ENCODE measurements around the gene TDP1. TPM values are rescaled to one million over a fixed set of nuclear protein-coding genes. Genes with fewer than 3 reads are reported as not detected.

The TDP1 gene
- total RNA-seq, 2 experiments from 2014 or later = 65.9 to 75.3 TPM

GRCh38 chr14:90045616-90046015, 89.9 kb downstream of the TDP1 start:
- POLR2A ChIA-PET = no interaction called here
- Histone ChIP-seq H3K9me2 (ENCODE audit: insufficient read depth, low read length) (no peaks in the 10 kb centered on the region), H3K9me3 (ENCODE audit: low read length) (no peaks in the 10 kb centered on the region), H3K4me1 (ENCODE audit: insufficient read depth, low read length, poor library complexity, severe bottlenecking) (no peaks in the 10 kb centered on the region), H3K36me3 (ENCODE audit: insufficient read depth, low read length) (peaks cover 39% of the 10 kb centered on the region; the same call in 1 of the 2 replicates), H3K27ac (ENCODE audit: low read depth, low read length, poor library complexity, severe bottlenecking) (no peak overlapping the region), H3K4me2 (ENCODE audit: low read length) (no peak overlapping the region), H3K4me3 (ENCODE audit: low read depth, low read length, poor library complexity, severe bottlenecking) (no peak overlapping the region), H2AFZ (ENCODE audit: low read length) (no peak overlapping the region), H3K79me2 (ENCODE audit: insufficient read depth, low read depth, low read length) (no peaks in the 10 kb centered on the region), H4K20me1 (ENCODE audit: insufficient read depth, low read length) (no peaks in the 10 kb centered on the region)
- DNase-seq (ENCODE audit: low spot score) = no peak
- intact Hi-C loops (cut with micrococcal nuclease; ENCODE audit: unreplicated experiment) = no loop called here
- TF ChIP-seq CTCF (conservative IDR thresholded peaks at IDR 0.05; ENCODE audit: low read length) (no peak), EZH2phosphoT487 (IDR thresholded peaks at IDR 0.05; ENCODE audit: borderline replicate concordance, low read depth, low read length) (no peak)
- no TSS peak for BruUV-seq (replicated peaks)
- CTCF ChIA-PET (ENCODE audit: unreplicated experiment) = no interaction called here

GRCh38 chr14:90049390-90049789, 93.7 kb downstream of the TDP1 start:
- DNase-seq (ENCODE audit: low spot score) = no peak
- Histone ChIP-seq H3K27ac (ENCODE audit: low read depth, low read length, poor library complexity, severe bottlenecking) (no peak overlapping the region), H2AFZ (ENCODE audit: low read length) (no peak overlapping the region), H4K20me1 (ENCODE audit: insufficient read depth, low read length) (no peaks in the 10 kb centered on the region), H3K9me3 (ENCODE audit: low read length) (no peaks in the 10 kb centered on the region), H3K4me3 (ENCODE audit: low read depth, low read length, poor library complexity, severe bottlenecking) (no peak overlapping the region), H3K4me2 (ENCODE audit: low read length) (no peak overlapping the region), H3K4me1 (ENCODE audit: insufficient read depth, low read length, poor library complexity, severe bottlenecking) (no peaks in the 10 kb centered on the region), H3K79me2 (ENCODE audit: insufficient read depth, low read depth, low read length) (no peaks in the 10 kb centered on the region), H3K9me2 (ENCODE audit: insufficient read depth, low read length) (no peaks in the 10 kb centered on the region), H3K36me3 (ENCODE audit: insufficient read depth, low read length) (peaks cover 7% of the 10 kb centered on the region; the same call in 1 of the 2 replicates)
- TF ChIP-seq EZH2phosphoT487 (IDR thresholded peaks at IDR 0.05; ENCODE audit: borderline replicate concordance, low read depth, low read length) (no peak), CTCF (conservative IDR thresholded peaks at IDR 0.05; ENCODE audit: low read length) (no peak)
- intact Hi-C loops (cut with micrococcal nuclease; ENCODE audit: unreplicated experiment) = no loop called here
- ChIA-PET CTCF (ENCODE audit: unreplicated experiment) (no interaction called here), POLR2A (interaction anchor here (0.5 to 0.7 kb wide), 4 partner anchors 87 to 1534 kb away, joined by 3 to 6 read pairs (median 3); no protein-coding TSS in a partner anchor)
- no TSS peak for BruUV-seq (replicated peaks)

- Histone ChIP-seq H4K20me1 (ENCODE audit: insufficient read depth, low read length) (no peaks in the 10 kb centered on the region), H3K4me2 (ENCODE audit: low read length) (no peak overlapping the region), H3K79me2 (ENCODE audit: insufficient read depth, low read depth, low read length) (no peaks in the 10 kb centered on the region), H2AFZ (ENCODE audit: low read length) (no peak overlapping the region), H3K27ac (ENCODE audit: low read depth, low read length, poor library complexity, severe bottlenecking) (no peak overlapping the region), H3K4me1 (ENCODE audit: insufficient read depth, low read length, poor library complexity, severe bottlenecking) (no peaks in the 10 kb centered on the region), H3K9me3 (ENCODE audit: low read length) (no peaks in the 10 kb centered on the region), H3K9me2 (ENCODE audit: insufficient read depth, low read length) (no peaks in the 10 kb centered on the region), H3K36me3 (ENCODE audit: insufficient read depth, low read length) (no peaks in the 10 kb centered on the region), H3K4me3 (ENCODE audit: low read depth, low read length, poor library complexity, severe bottlenecking) (no peak overlapping the region)
- CTCF ChIA-PET (ENCODE audit: unreplicated experiment) = no interaction called here
- POLR2A ChIA-PET = no interaction called here
- DNase-seq (ENCODE audit: low spot score) = no peak
- TF ChIP-seq EZH2phosphoT487 (IDR thresholded peaks at IDR 0.05; ENCODE audit: borderline replicate concordance, low read depth, low read length) = no peak
- TF ChIP-seq CTCF (conservative IDR thresholded peaks at IDR 0.05; ENCODE audit: low read length) = no peak
- BruUV-seq (replicated peaks) = no TSS peak
- intact Hi-C loops (cut with micrococcal nuclease; ENCODE audit: unreplicated experiment) = no loop called here
Observed at GRCh38 chr14:90050271-90050670, 94.5 kb downstream of the TDP1 start.
